Subcutaneous abdominal adipose tissue (tissue), 5 donors: ENCODE data around the gene EXD2.
"Not testable (repeated sequence)": the region's sequence is repeated elsewhere in the genome, so short reads cannot be mapped to it uniquely, and the experiment has no call there.

Source experiments
- H3K27ac ChIP-seq: one replicate; pipeline ENCODE4 v1.7.0; 2013; ENCODE audit warnings: low read depth, mild to moderate bottlenecking, inconsistent platforms, low read length, moderate library complexity
- H3K27me3 ChIP-seq, 5 donors: one replicate each; pipeline ENCODE4 v1.7.0; 2013; ENCODE audit warnings: low read length in 5 of 5, inconsistent platforms in 1 of 5; ENCODE audit not compliant: control insufficient read depth in 5 of 5, insufficient read depth in 4 of 5
- H3K36me3 ChIP-seq, 5 donors: one replicate each; pipeline ENCODE4 v1.7.0; 2013; ENCODE audit warnings: low read length in 5 of 5; ENCODE audit not compliant: control insufficient read depth in 5 of 5, insufficient read depth in 5 of 5
- H3K4me1 ChIP-seq, 5 donors: one replicate each; pipeline ENCODE4 v1.7.0; 2013; ENCODE audit warnings: low read length in 5 of 5, mild to moderate bottlenecking in 3 of 5, moderate library complexity in 1 of 5; ENCODE audit not compliant: control insufficient read depth in 5 of 5, insufficient read depth in 5 of 5
- H3K4me3 ChIP-seq, 5 donors: one replicate each; pipeline ENCODE4 v1.7.0; 2013; ENCODE audit warnings: low read length in 5 of 5, low read depth in 1 of 5
- H3K9ac ChIP-seq, 5 donors: one replicate each; pipeline ENCODE4 v1.7.0; 2013; ENCODE audit warnings: low read length in 5 of 5, mild to moderate bottlenecking in 4 of 5, moderate library complexity in 3 of 5
- H3K9me3 ChIP-seq, 5 donors: one replicate each; pipeline ENCODE4 v1.7.0; 2013; ENCODE audit warnings: low read length in 5 of 5; ENCODE audit not compliant: control insufficient read depth in 5 of 5
- donor health status: healthy.
- donor health status: healthy.
- donor health status: healthy.
- donor health status: healthy.
- donor health status: healthy.

Gene EXD2

GRCh38 chr14:69269381-69269780 lies 78.1 kb downstream of the EXD2 start:
- no peak overlapping the region for H3K4me3 ChIP-seq
- H3K9me3 ChIP-seq: no peaks in the 10 kb centered on the region
- no peaks in the 10 kb centered on the region for H3K27me3 ChIP-seq
- H3K9ac ChIP-seq: no peak overlapping the region
- H3K4me1 ChIP-seq: peaks cover 0 to 9% (median 4%) of the 10 kb centered on the region in 5 donors
- no peak overlapping the region for H3K27ac ChIP-seq
- no peaks in the 10 kb centered on the region for H3K36me3 ChIP-seq

- Histone ChIP-seq H3K36me3 (no peaks in the 10 kb centered on the region), H3K4me3 (no peak overlapping the region), H3K9ac (no peak overlapping the region), H3K27me3 (no peaks in the 10 kb centered on the region), H3K27ac (no peak overlapping the region), H3K4me1 (peaks cover 0 to 9% (median 4%) of the 10 kb centered on the region in 5 donors), H3K9me3 (no peaks in the 10 kb centered on the region)
Observed at GRCh38 chr14:69270097-69270496, 78.8 kb downstream of the EXD2 start.

- Histone ChIP-seq H3K9me3 (no peaks in the 10 kb centered on the region), H3K27ac (no peak overlapping the region), H3K27me3 (no peaks in the 10 kb centered on the region), H3K9ac (no peak overlapping the region), H3K36me3 (no peaks in the 10 kb centered on the region), H3K4me1 (peaks cover 0 to 9% (median 4%) of the 10 kb centered on the region in 5 donors), H3K4me3 (no peak overlapping the region)
Observed at GRCh38 chr14:69270795-69271708, 79.8 kb downstream of the EXD2 start.

- Histone ChIP-seq H3K9me3 (no peaks in the 10 kb centered on the region), H3K36me3 (no peaks in the 10 kb centered on the region), H3K9ac (no peak overlapping the region), H3K4me3 (no peak overlapping the region), H3K27me3 (no peaks in the 10 kb centered on the region), H3K4me1 (peaks cover 0 to 5% (median 0%) of the 10 kb centered on the region in 5 donors), H3K27ac (no peak overlapping the region)
Observed at GRCh38 chr14:69274321-69274720, 83.0 kb downstream of the EXD2 start.

GRCh38 chr14:69275331-69275730 lies 84.0 kb downstream of the EXD2 start:
- Histone ChIP-seq H3K27me3 (no peaks in the 10 kb centered on the region), H3K9me3 (no peaks in the 10 kb centered on the region), H3K9ac (no peak overlapping the region), H3K4me3 (no peak overlapping the region), H3K36me3 (no peaks in the 10 kb centered on the region), H3K4me1 (peaks cover 0 to 5% (median 0%) of the 10 kb centered on the region in 5 donors), H3K27ac (no peak overlapping the region)

- H3K27ac ChIP-seq, H3K27me3 ChIP-seq, H3K4me3 ChIP-seq, H3K9ac ChIP-seq, H3K36me3 ChIP-seq, H3K9me3 ChIP-seq, H3K4me1 ChIP-seq: not testable (repeated sequence)
Observed at GRCh38 chr14:69277356-69277755, 86.1 kb downstream of the EXD2 start.

- H3K36me3 ChIP-seq: no peaks in the 10 kb centered on the region
- no peak overlapping the region for H3K4me3 ChIP-seq
- H3K27ac ChIP-seq: no peak overlapping the region
- H3K9me3 ChIP-seq: no peaks in the 10 kb centered on the region
- H3K9ac ChIP-seq: no peak overlapping the region
- H3K4me1 ChIP-seq: no peaks in the 10 kb centered on the region
- H3K27me3 ChIP-seq: no peaks in the 10 kb centered on the region
Observed at GRCh38 chr14:69280746-69281291, 89.5 kb downstream of the EXD2 start.

- H3K9ac ChIP-seq: no peak overlapping the region
- no peaks in the 10 kb centered on the region for H3K36me3 ChIP-seq
- no peaks in the 10 kb centered on the region for H3K4me1 ChIP-seq
- H3K9me3 ChIP-seq: no peaks in the 10 kb centered on the region
- H3K27ac ChIP-seq: no peak overlapping the region
- no peak overlapping the region for H3K4me3 ChIP-seq
- H3K27me3 ChIP-seq: no peaks in the 10 kb centered on the region
Observed at GRCh38 chr14:69281450-69282169, 90.3 kb downstream of the EXD2 start.

- H3K9ac ChIP-seq: no peak overlapping the region
- H3K27me3 ChIP-seq: no peaks in the 10 kb centered on the region
- H3K4me1 ChIP-seq: peaks cover 0 to 6% (median 4%) of the 10 kb centered on the region in 5 donors
- H3K4me3 ChIP-seq: no peak overlapping the region
- H3K27ac ChIP-seq: no peak overlapping the region
- H3K9me3 ChIP-seq: no peaks in the 10 kb centered on the region
- H3K36me3 ChIP-seq: no peaks in the 10 kb centered on the region
Observed at GRCh38 chr14:69282448-69282847, 91.2 kb downstream of the EXD2 start.

GRCh38 chr14:69284170-69284569 lies 92.9 kb downstream of the EXD2 start:
- Histone ChIP-seq H3K9me3 (no peaks in the 10 kb centered on the region), H3K27me3 (no peaks in the 10 kb centered on the region), H3K9ac (no peak overlapping the region), H3K36me3 (no peaks in the 10 kb centered on the region), H3K27ac (no peak overlapping the region), H3K4me1 (peaks cover 0 to 18% (median 14%) of the 10 kb centered on the region in 5 donors), H3K4me3 (no peak overlapping the region)
